Astrocyte (in vitro differentiated cells and primary cell): ENCODE data around the gene DNAJC15. TPM values are rescaled to one million over a fixed set of nuclear protein-coding genes. Genes with fewer than 3 reads are reported as not detected.

Experiments used
- DNase-seq: peaks from one replicate; pipeline ENCODE4 v3.0.0-alpha.2; 2010; ENCODE audit warnings: low read depth
- FAIRE-seq: peaks from 2 replicates; lab custom pipeline; 2011; peaks lifted over from hg19 to GRCh38; lab: Jason Lieb, UNC
- H2AFZ ChIP-seq: 2 replicates; pipeline ENCODE4 v1.6.0; 2012; ENCODE audit warnings: low read depth, low read length, inconsistent platforms
- H3K27ac ChIP-seq: 2 replicates; pipeline ENCODE4 v1.5.1; 2011; ENCODE audit warnings: low read depth, low read length, inconsistent platforms
- H3K27me3 ChIP-seq: 2 replicates; pipeline ENCODE4 v1.6.0; 2011; ENCODE audit warnings: low read length, inconsistent platforms; ENCODE audit not compliant: insufficient read depth
- H3K36me3 ChIP-seq: 2 replicates; pipeline ENCODE4 v1.5.1; 2011; ENCODE audit warnings: low read length, inconsistent platforms; ENCODE audit not compliant: insufficient read depth
- H3K4me1 ChIP-seq: 2 replicates; pipeline ENCODE4 v1.5.1; 2011; ENCODE audit warnings: low read length, inconsistent platforms; ENCODE audit not compliant: insufficient read depth
- H3K4me2 ChIP-seq: 2 replicates; pipeline ENCODE4 v1.6.0; 2012; ENCODE audit warnings: low read length, inconsistent platforms
- H3K4me3 ChIP-seq: 2 replicates; pipeline ENCODE4 v1.5.1; 2011; ENCODE audit warnings: low read depth, mild to moderate bottlenecking, low read length, inconsistent platforms; ENCODE audit not compliant: insufficient read depth
- H3K79me2 ChIP-seq: 2 replicates; pipeline ENCODE4 v1.6.0; 2012; ENCODE audit warnings: mild to moderate bottlenecking, low read length, inconsistent platforms; ENCODE audit not compliant: insufficient read depth
- H3K9ac ChIP-seq: 2 replicates; pipeline ENCODE4 v1.6.0; 2012; ENCODE audit warnings: mild to moderate bottlenecking, low read length, inconsistent platforms
- H3K9me3 ChIP-seq: 2 replicates; pipeline ENCODE4 v1.5.1; 2012; ENCODE audit warnings: low read depth, mild to moderate bottlenecking, low read length, inconsistent platforms; ENCODE audit not compliant: insufficient read depth
- H4K20me1 ChIP-seq: 2 replicates; pipeline ENCODE4 v1.6.0; 2012; ENCODE audit warnings: low read length, inconsistent platforms; ENCODE audit not compliant: insufficient read depth
- H3K27ac Mint-ChIP-seq: one replicate; pipeline ENCODE4 v1.8.0; 2021; ENCODE audit warnings: mild to moderate bottlenecking, mixed read lengths; ENCODE audit not compliant: unreplicated experiment
- H3K27me3 Mint-ChIP-seq: one replicate; pipeline ENCODE4 v1.8.0; 2021; ENCODE audit warnings: low read depth, mixed read lengths; ENCODE audit not compliant: unreplicated experiment
- H3K36me3 Mint-ChIP-seq: one replicate; pipeline ENCODE4 v1.8.0; 2021; ENCODE audit warnings: low read depth, mixed read lengths; ENCODE audit not compliant: unreplicated experiment
- H3K4me1 Mint-ChIP-seq: one replicate; pipeline ENCODE4 v1.8.0; 2021; ENCODE audit warnings: low read depth, mixed read lengths; ENCODE audit not compliant: unreplicated experiment
- H3K4me3 Mint-ChIP-seq: one replicate; pipeline ENCODE4 v1.8.0; 2021; ENCODE audit warnings: mild to moderate bottlenecking, moderate library complexity, mixed read lengths; ENCODE audit not compliant: unreplicated experiment
- H3K9me3 Mint-ChIP-seq: one replicate; pipeline ENCODE4 v1.8.0; 2021; ENCODE audit warnings: mild to moderate bottlenecking, mixed read lengths; ENCODE audit not compliant: unreplicated experiment
- CTCF ChIP-seq: IDR thresholded peaks from 2 replicates; pipeline ENCODE4 v1.5.1; 2011; ENCODE audit warnings: low read depth, mild to moderate bottlenecking, inconsistent platforms, low read length, moderate library complexity; ENCODE audit not compliant: insufficient read depth
- EZH2 ChIP-seq: IDR thresholded peaks from 2 replicates; pipeline ENCODE4 v1.6.1; 2012; ENCODE audit warnings: mild to moderate bottlenecking, low read length, inconsistent platforms; ENCODE audit not compliant: insufficient read depth
- total RNA-seq: library from RNA; stranded (reverse); gene quantifications from 2 replicates; pipeline ENCODE4 v1.2.1, GENCODE V29; 2021

DNAJC15 gene
- total RNA-seq, 1 donor from 2014 or later, result 13.8 TPM

GRCh38 chr13:43046259-43046658 is 22.9 kb downstream of the DNAJC15 start:
- peaks cover 16% of the 10 kb centered on the region for H3K79me2 ChIP-seq
- no peaks in the 10 kb centered on the region for H3K36me3 ChIP-seq

GRCh38 chr13:43054803-43055802 is 31.7 kb downstream of the DNAJC15 start:
- H3K4me1 ChIP-seq, result peaks cover 23% of the 10 kb centered on the region
- peaks cover 1% of the 10 kb centered on the region for H3K9me3 Mint-ChIP-seq
- TF ChIP-seq EZH2, result no peak
- no peak for TF ChIP-seq CTCF
- H3K27ac Mint-ChIP-seq, result no peak overlapping the region
- peak overlapping the region; percentile 97 for H3K4me2 ChIP-seq
- peak overlapping the region; percentile 53 for H2AFZ ChIP-seq
- H3K27ac ChIP-seq, result peak overlapping the region; percentile 89
- H3K79me2 ChIP-seq, result peaks cover 40% of the 10 kb centered on the region
- no peaks in the 10 kb centered on the region for H3K27me3 ChIP-seq
- H3K9ac ChIP-seq, result peak overlapping the region; percentile 91
- H4K20me1 ChIP-seq, result no peaks in the 10 kb centered on the region
- FAIRE-seq, result no peak
- H3K4me3 Mint-ChIP-seq, result no peak overlapping the region
- peaks cover 34% of the 10 kb centered on the region for H3K4me1 Mint-ChIP-seq
- peak; percentile 84 for DNase-seq
- peak overlapping the region; percentile 73 for H3K4me3 ChIP-seq
- no peaks in the 10 kb centered on the region for H3K36me3 Mint-ChIP-seq
- no peaks in the 10 kb centered on the region for H3K9me3 ChIP-seq
- no peaks in the 10 kb centered on the region for H3K36me3 ChIP-seq
- H3K27me3 Mint-ChIP-seq, result no peaks in the 10 kb centered on the region

More at GRCh38 chr13:43046259-43046658, 22.9 kb downstream of the DNAJC15 start:
- Histone ChIP-seq H3K27ac (no peak overlapping the region), H2AFZ (no peak overlapping the region), H3K4me3 (no peak overlapping the region), H3K9me3 (no peaks in the 10 kb centered on the region), H3K4me1 (no peaks in the 10 kb centered on the region), H3K4me2 (no peak overlapping the region), H3K27me3 (no peaks in the 10 kb centered on the region), H3K9ac (no peak overlapping the region), H4K20me1 (peaks cover 4% of the 10 kb centered on the region)
- Mint-ChIP-seq H3K27me3 (no peaks in the 10 kb centered on the region), H3K9me3 (peaks cover 3% of the 10 kb centered on the region), H3K4me1 (peaks cover 29% of the 10 kb centered on the region), H3K27ac (no peak overlapping the region), H3K36me3 (no peaks in the 10 kb centered on the region), H3K4me3 (no peak overlapping the region)
- TF ChIP-seq CTCF, result no peak
- TF ChIP-seq EZH2, result no peak
- FAIRE-seq, result no peak
- DNase-seq, result no peak
